ENCODE data around the gene TBCD. TPM values are rescaled to one million over a fixed set of nuclear protein-coding genes. Genes with fewer than 3 reads are reported as not detected.
A peak's percentile ranks its signal among the peaks of the same experiment; 100 is the strongest.

TBCD gene
- total RNA-seq, 2 experiments from 2014 or later: 87.8 to 145 TPM

DNA sequence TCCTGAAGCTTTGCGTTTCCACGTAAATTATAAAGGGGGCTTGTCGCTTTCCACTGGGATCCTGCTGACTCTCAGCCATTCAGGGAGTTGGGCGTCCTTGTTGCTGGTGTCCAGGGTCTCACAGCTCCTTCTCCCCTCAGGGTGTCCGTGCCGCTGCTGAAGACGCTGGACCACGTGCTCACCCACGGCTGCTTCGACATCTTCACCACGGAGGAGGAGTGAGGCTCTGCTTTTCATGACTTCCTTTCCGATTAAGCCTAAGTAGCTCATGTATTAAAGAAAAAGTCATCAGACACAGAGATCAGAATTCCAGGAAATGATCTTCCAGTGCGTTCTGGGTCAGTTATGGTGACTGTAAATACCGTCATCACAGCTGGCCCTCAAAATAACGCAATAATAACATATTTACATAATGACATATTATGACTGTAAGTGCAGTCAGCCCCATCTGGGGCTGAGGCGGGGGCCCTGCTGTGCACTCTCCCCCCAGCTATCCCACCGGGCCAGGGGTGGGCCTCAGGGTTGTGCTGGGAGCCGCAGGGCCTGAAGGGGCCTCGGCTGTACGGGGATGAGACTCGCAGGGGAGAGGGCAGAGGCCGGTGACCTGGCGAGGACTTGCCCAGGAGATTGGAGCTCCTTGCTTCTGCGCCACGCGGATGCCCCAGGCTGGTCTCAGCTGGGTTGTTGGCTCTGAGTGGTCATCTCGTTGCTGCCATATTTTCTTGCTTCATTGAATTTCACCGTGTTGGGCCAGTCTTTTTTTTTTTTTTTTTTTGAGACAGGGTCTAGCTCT is 180.8 kb downstream of the TBCD start:
- H3K79me2 ChIP-seq (ENCODE audit: insufficient read depth, low read depth, low read length): no peaks in the 10 kb centered on the region
- no TSS peak for BruUV-seq (replicated peaks)
- H2AFZ ChIP-seq (ENCODE audit: low read length): no peak overlapping the region
- no peak for DNase-seq (ENCODE audit: low spot score)
- H3K4me3 ChIP-seq (ENCODE audit: low read depth, low read length, poor library complexity, severe bottlenecking): no peak overlapping the region
- H3K36me3 ChIP-seq (ENCODE audit: insufficient read depth, low read length): peaks cover 85% of the 10 kb centered on the region
- TF ChIP-seq, protein P1, sequence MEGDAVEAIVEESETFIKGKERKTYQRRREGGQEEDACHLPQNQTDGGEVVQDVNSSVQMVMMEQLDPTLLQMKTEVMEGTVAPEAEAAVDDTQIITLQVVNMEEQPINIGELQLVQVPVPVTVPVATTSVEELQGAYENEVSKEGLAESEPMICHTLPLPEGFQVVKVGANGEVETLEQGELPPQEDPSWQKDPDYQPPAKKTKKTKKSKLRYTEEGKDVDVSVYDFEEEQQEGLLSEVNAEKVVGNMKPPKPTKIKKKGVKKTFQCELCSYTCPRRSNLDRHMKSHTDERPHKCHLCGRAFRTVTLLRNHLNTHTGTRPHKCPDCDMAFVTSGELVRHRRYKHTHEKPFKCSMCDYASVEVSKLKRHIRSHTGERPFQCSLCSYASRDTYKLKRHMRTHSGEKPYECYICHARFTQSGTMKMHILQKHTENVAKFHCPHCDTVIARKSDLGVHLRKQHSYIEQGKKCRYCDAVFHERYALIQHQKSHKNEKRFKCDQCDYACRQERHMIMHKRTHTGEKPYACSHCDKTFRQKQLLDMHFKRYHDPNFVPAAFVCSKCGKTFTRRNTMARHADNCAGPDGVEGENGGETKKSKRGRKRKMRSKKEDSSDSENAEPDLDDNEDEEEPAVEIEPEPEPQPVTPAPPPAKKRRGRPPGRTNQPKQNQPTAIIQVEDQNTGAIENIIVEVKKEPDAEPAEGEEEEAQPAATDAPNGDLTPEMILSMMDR (conservative IDR thresholded peaks at IDR 0.05; ENCODE audit: low read length): no peak
- TF ChIP-seq EZH2phosphoT487 (IDR thresholded peaks at IDR 0.05; ENCODE audit: borderline replicate concordance, low read depth, low read length): no peak
- no peaks in the 10 kb centered on the region for H3K9me3 ChIP-seq (ENCODE audit: low read length)
- intact Hi-C loops (cut with micrococcal nuclease; ENCODE audit: unreplicated experiment): no loop called here
- ChIA-PET CTCF (ENCODE audit: unreplicated experiment) (interaction anchor here (0.6 kb wide), 1 partner anchor 152 kb away, joined by 3 read pairs; no protein-coding TSS in a partner anchor), POLR2A (interaction anchor here (0.6 kb wide), 1 partner anchor 497 kb away, joined by 3 read pairs; no protein-coding TSS in a partner anchor)
- H3K4me1 ChIP-seq (ENCODE audit: insufficient read depth, low read length, poor library complexity, severe bottlenecking): no peaks in the 10 kb centered on the region
- H3K4me2 ChIP-seq (ENCODE audit: low read length): no peak overlapping the region
- no peaks in the 10 kb centered on the region for H4K20me1 ChIP-seq (ENCODE audit: insufficient read depth, low read length)
- H3K27ac ChIP-seq (ENCODE audit: low read depth, low read length, poor library complexity, severe bottlenecking): no peak overlapping the region
- no peaks in the 10 kb centered on the region for H3K9me2 ChIP-seq (ENCODE audit: insufficient read depth, low read length)

DNA sequence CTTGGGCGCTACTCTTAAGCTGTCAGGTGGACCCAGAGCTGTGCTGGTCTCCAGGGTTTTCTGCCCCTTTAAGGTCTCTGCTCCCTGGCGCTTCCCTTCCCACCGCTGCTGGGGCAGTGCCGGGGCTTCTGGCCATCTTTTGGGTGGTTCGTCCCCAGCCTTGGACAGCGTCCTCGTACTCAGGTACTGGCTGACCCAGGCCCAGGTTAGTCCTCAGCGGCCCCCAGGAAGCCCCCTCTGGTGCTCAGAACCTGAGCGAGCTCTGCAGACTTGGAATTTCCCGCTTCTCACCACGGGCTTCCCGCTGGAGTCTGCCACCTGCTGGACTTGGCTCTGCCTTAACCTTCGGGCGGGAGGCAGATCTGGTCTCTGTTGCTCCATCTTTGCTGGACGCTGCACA is 182.0 kb downstream of the TBCD start:
- Histone ChIP-seq H3K79me2 (ENCODE audit: insufficient read depth, low read depth, low read length) (no peaks in the 10 kb centered on the region), H3K4me1 (ENCODE audit: insufficient read depth, low read length, poor library complexity, severe bottlenecking) (no peaks in the 10 kb centered on the region), H3K9me2 (ENCODE audit: insufficient read depth, low read length) (no peaks in the 10 kb centered on the region), H3K4me2 (ENCODE audit: low read length) (no peak overlapping the region), H3K9me3 (ENCODE audit: low read length) (no peaks in the 10 kb centered on the region), H2AFZ (ENCODE audit: low read length) (no peak overlapping the region), H4K20me1 (ENCODE audit: insufficient read depth, low read length) (no peaks in the 10 kb centered on the region), H3K27ac (ENCODE audit: low read depth, low read length, poor library complexity, severe bottlenecking) (no peak overlapping the region), H3K36me3 (ENCODE audit: insufficient read depth, low read length) (peaks cover 82% of the 10 kb centered on the region), H3K4me3 (ENCODE audit: low read depth, low read length, poor library complexity, severe bottlenecking) (no peak overlapping the region)
- TF ChIP-seq EZH2phosphoT487 (IDR thresholded peaks at IDR 0.05; ENCODE audit: borderline replicate concordance, low read depth, low read length): no peak
- TF ChIP-seq, protein P1 (conservative IDR thresholded peaks at IDR 0.05; ENCODE audit: low read length): 0 out of 2 replicates have a peak, but pooled peaks have one; percentile 29
- no TSS peak for BruUV-seq (replicated peaks)
- POLR2A ChIA-PET: no interaction called here
- intact Hi-C loops (cut with micrococcal nuclease; ENCODE audit: unreplicated experiment): no loop called here
- DNase-seq (ENCODE audit: low spot score): no peak
- CTCF ChIA-PET (ENCODE audit: unreplicated experiment): no interaction called here

Measured in OCI-LY7 (cell line).